ENCODE data around the gene PGAM1. TPM values are rescaled to one million over a fixed set of nuclear protein-coding genes. Genes with fewer than 3 reads are reported as not detected.

The PGAM1 gene
- total and polyA plus RNA-seq, 4 experiments from 2014 or later, result 95.7 to 371 (median 201) TPM

- Histone ChIP-seq H3K27ac (ENCODE audit: low read depth, low read length) (no peak overlapping the region), H3K9me3 (ENCODE audit: control insufficient read depth in 1 of 2, low read length in 2 of 2) (no peaks in the 10 kb centered on the region), H3K36me3 (ENCODE audit: insufficient read depth, low read length) (peaks cover 49% of the 10 kb centered on the region), H3K4me3 (ENCODE audit: low read length in 2 of 2) (no peak overlapping the region), H3K4me1 (ENCODE audit: insufficient read depth, low read length) (no peaks in the 10 kb centered on the region), H3K27me3 (ENCODE audit: insufficient read depth, low read length) (no peaks in the 10 kb centered on the region)
- H3K27me3 Mint-ChIP-seq, result no peaks in the 10 kb centered on the region
- H3K27ac Mint-ChIP-seq, result peak overlapping the region in 2 of 7 donors; percentile 7 to 71
- H3K9me3 Mint-ChIP-seq, result no peaks in the 10 kb centered on the region
- CTCF ChIA-PET (ENCODE audit: partially characterized antibody), result no interaction called here
- DNase-seq, result no peak
- H3K4me1 Mint-ChIP-seq, result peaks cover 8 to 15% (median 13%) of the 10 kb centered on the region in 4 donors
- intact Hi-C loops (cut with micrococcal nuclease), result no loop called here
- peaks cover 31 to 53% of the 10 kb centered on the region in 2 donors for H3K36me3 Mint-ChIP-seq
- POLR2A ChIA-PET (ENCODE audit: partially characterized antibody), result no interaction called here
- H3K4me3 Mint-ChIP-seq, result no peak overlapping the region
These were observed 56.4 kb downstream of the PGAM1 start for GRCh38 chr10:97482381-97482780.

Other genes with a start within 250 kb of the PGAM1 start
- gene SLIT1, start 240.2 kb upstream of the PGAM1 start, total RNA-seq, result under 1 TPM; 0.28 to 0.32 TPM
- under 1 TPM in 1 of 2 donors, not detected in 1; 0.05 TPM for gene SLIT1, start 240.2 kb upstream of the PGAM1 start, polyA plus RNA-seq
- gene ARHGAP19, start 133.6 kb upstream of the PGAM1 start, total RNA-seq, result 10 to 100 TPM; 17.0 to 19.3 TPM
- 1 to 10 TPM; 6.8 to 9.4 TPM for gene ARHGAP19, start 133.6 kb upstream of the PGAM1 start, polyA plus RNA-seq
- 10 to 100 TPM; 20.2 to 21.8 TPM for gene FRAT1, start 106.9 kb upstream of the PGAM1 start, total RNA-seq
- gene FRAT1, start 106.9 kb upstream of the PGAM1 start, polyA plus RNA-seq, result 10 to 100 TPM in 1 of 2 donors, 1 to 10 TPM in 1; 9.0 to 12.5 TPM
- 10 to 100 TPM; 28.7 to 30.4 TPM for gene FRAT2, start 91.5 kb upstream of the PGAM1 start, total RNA-seq
- gene FRAT2, start 91.5 kb upstream of the PGAM1 start, polyA plus RNA-seq, result 10 to 100 TPM; 13.1 to 15.6 TPM
- 10 to 100 TPM; 18.2 to 20.0 TPM for gene RRP12, start 24.9 kb upstream of the PGAM1 start, total RNA-seq
- gene RRP12, start 24.9 kb upstream of the PGAM1 start, polyA plus RNA-seq, result 1 to 10 TPM; 6.3 to 7.7 TPM
- gene EXOSC1, start 19.8 kb downstream of the PGAM1 start, total RNA-seq, result 10 to 100 TPM; 60.6 to 62.7 TPM
- gene EXOSC1, start 19.8 kb downstream of the PGAM1 start, polyA plus RNA-seq, result 10 to 100 TPM; 93.3 to 93.7 TPM
- gene ZDHHC16, start 20.0 kb downstream of the PGAM1 start, total RNA-seq, result 10 to 100 TPM; 29.6 to 29.7 TPM
- gene ZDHHC16, start 20.0 kb downstream of the PGAM1 start, polyA plus RNA-seq, result 10 to 100 TPM; 33.9 to 52.1 TPM
- gene MMS19, start 72.2 kb downstream of the PGAM1 start, total RNA-seq, result 100 to 1,000 TPM; 109 to 111 TPM
- 10 to 100 TPM; 35.9 to 43.1 TPM for gene MMS19, start 72.2 kb downstream of the PGAM1 start, polyA plus RNA-seq
- 1 to 10 TPM; 1.9 TPM for gene UBTD1, start 72.7 kb downstream of the PGAM1 start, total RNA-seq
- 1 to 10 TPM; 1.3 to 1.7 TPM for gene UBTD1, start 72.7 kb downstream of the PGAM1 start, polyA plus RNA-seq
- not detected for gene ANKRD2, start 146.6 kb downstream of the PGAM1 start, total RNA-seq
- not detected for gene ANKRD2, start 146.6 kb downstream of the PGAM1 start, polyA plus RNA-seq
- not detected for gene HOGA1, start 158.2 kb downstream of the PGAM1 start, total RNA-seq
- gene HOGA1, start 158.2 kb downstream of the PGAM1 start, polyA plus RNA-seq, result not detected
- not detected for gene C10orf62, start 163.5 kb downstream of the PGAM1 start, total RNA-seq
- not detected for gene C10orf62, start 163.5 kb downstream of the PGAM1 start, polyA plus RNA-seq
- gene MORN4, start 207.3 kb downstream of the PGAM1 start, total RNA-seq, result 1 to 10 TPM; 2.1 to 3.0 TPM
- 1 to 10 TPM in 1 of 2 donors, under 1 TPM in 1; 0.94 to 1.1 TPM for gene MORN4, start 207.3 kb downstream of the PGAM1 start, polyA plus RNA-seq
- 1 to 10 TPM; 9.8 to 9.9 TPM for gene PI4K2A, start 214.5 kb downstream of the PGAM1 start, total RNA-seq
- gene PI4K2A, start 214.5 kb downstream of the PGAM1 start, polyA plus RNA-seq, result 1 to 10 TPM; 8.5 TPM

All from CD4-positive, alpha-beta memory T cell (primary cell).